Activated CD4-positive, alpha-beta T cell treated with anti-CD3 and anti-CD28 coated beads for 48 hours (primary cell): ENCODE data around the gene MGME1.
"Not testable (repeated sequence)": the region's sequence is repeated elsewhere in the genome, so short reads cannot be mapped to it uniquely, and the experiment has no call there.

Experiments
- DNase-seq: peaks from one replicate; pipeline ENCODE4 v3.0.0-alpha.2; 2020

MGME1 gene

DNA sequence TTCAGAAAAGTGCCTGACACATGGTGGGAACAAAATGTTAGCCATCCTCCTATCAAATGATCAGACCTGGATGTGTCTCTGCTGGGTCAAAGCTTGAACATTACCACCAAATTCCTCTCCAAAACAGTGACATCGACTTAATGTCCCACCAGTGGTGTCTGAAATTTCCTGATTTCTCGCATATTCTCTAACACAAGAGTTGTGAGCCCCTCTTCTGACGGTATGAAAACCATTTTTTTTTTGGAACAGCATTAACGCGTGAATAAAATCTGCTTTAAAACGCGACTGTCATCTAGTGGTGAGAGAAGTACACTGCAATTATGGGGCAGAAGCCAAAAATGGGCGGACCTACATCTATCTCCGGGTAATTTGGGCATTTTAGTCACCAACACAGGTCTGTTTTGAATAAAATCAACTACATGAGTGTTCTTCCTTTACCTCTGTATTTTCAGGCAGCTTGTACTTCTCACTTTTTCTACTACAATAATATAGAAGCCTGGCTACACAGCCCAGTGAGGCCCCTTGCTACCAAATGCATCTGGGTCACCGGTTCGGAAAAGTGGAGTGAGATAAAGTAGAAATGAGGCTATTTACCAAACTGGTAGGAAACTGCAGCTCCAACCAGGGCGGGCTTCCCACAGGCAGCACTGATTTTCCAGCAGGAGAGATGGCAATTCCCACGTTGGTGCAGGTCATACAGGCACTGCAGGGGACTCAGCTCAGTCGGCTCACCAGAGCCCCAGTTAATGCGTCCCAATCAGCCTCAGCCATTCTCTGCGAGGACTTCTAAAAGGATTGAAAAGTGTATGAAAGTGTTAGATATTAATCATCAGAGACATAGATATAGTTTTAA, 27.4 kb downstream of the MGME1 start:
- peak; percentile 48 for DNase-seq

DNA sequence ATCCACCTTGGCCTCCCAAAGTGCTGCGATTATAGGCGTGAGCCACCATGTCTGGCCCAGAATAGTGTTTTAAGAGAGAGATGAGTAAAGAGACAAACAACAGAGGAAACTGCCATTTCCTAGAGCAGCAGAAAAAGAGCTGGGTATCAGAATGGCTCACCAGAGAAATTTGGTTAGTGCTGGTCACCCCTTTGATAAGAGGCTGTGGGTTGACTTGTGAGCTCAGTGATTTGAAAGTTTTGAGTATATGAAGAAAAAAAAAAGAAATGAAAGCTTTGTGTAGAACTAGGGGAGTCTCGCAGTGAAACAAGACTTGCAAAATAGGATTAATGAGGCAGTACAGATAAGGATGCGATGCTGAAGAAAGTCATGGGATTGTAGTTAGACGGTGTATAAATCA, 29.6 kb downstream of the MGME1 start:
- DNase-seq: no peak

DNA sequence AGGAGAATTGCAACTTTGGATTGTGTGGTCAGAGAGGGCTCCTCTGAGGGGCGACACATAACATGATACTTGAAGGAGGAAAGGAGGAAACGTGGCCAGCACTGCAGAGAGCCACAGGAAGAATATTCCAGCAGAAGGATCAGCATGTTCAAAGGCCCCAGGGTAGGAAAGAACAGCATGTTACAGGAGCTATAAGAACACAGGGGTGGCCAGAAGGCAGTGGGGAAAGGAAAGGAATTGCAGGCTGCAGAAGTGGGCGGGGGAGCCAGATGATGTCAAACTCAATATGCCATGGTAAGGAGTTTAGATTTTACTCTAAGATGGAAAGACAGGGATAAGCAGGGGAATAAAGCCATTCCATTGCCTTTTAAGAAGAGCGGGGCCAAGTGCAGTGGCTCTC, 30.7 kb downstream of the MGME1 start:
- no peak for DNase-seq

DNA sequence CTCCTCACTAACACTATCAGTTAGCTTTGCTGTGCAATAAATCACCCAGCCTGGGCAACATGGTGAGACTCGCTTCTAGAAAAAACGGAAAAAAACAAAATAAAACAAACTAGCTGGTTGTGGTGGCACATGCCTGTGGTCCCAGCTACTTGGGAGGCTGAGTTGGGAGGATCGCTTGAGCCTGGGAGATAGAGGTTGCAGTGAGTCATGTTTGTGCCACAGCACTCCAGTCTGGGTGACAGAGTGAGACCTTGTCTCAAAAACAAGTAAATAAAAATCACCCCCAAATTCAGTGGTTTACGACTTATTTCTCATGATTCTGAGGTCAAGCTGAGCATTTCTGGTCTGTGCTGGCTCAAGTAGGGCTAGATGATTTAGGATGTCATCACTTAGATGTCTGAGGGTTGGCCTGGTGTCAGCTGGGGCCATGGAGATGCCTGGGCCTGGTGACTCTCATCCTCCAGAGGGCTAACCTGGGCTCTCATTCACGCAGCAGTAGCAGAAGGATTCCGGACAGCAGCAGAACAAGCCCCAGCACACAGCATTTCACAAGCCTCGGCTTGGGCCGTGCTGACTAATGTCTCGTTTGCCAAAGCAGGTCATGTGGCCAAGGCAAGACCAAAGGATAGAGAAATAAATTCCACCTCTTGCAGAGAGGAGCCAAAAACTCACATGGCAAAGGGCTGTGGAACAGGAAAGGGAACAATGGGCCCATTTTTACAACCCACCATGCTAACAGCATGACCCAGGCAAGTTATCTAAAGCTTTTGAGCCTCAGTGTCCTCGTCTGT, 32.5 kb downstream of the MGME1 start:
- no peak for DNase-seq

DNA sequence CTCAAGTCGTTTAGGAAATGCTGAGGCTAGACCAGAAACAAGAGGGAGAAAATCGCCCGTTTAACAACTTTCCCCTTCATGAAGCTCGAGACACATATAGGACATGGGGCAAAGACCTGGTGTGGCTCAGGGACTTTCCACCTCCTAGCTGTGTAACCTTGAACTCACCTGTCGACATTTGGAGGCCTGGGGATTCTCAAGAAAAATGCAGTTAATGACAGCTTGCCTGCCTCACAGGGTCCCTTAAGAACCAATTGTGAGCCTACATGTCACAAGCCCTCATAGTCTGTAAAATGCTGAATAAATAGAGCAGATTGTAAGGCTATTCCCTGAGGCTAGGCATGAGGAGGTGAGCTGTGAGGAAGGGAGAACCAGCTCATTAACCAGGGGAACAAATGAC, 35.1 kb downstream of the MGME1 start:
- no peak for DNase-seq

DNA sequence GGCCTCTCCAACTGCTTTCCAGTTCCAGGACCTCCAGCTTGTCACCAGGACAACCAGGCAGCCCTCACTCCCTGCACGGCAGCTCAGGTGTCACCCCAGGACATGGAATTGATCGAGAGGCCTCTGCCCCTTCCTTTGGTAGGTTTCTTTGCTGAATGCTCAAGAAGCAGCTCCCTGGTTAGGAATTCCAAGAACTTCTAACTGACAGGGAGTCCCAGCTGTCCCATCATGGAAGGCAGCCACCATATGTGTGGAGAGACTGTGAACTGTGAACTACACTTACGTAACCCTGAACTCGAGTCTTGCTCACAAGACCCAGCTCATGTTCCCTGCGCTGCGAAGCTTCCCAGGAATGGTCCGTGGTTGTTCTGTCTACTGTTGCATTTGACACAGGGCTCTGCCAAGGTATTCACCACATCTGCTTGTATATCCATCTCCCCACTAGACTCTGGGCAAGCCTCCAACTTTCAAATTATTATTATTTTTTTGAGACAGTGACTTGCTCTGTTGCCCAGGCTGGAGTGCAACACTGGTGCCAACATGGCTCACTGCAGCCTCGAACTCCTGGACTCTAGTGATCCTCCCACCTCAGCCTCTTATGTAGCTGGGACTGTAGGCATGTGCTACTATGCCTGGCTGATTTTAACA, 35.7 kb downstream of the MGME1 start:
- no peak for DNase-seq

DNA sequence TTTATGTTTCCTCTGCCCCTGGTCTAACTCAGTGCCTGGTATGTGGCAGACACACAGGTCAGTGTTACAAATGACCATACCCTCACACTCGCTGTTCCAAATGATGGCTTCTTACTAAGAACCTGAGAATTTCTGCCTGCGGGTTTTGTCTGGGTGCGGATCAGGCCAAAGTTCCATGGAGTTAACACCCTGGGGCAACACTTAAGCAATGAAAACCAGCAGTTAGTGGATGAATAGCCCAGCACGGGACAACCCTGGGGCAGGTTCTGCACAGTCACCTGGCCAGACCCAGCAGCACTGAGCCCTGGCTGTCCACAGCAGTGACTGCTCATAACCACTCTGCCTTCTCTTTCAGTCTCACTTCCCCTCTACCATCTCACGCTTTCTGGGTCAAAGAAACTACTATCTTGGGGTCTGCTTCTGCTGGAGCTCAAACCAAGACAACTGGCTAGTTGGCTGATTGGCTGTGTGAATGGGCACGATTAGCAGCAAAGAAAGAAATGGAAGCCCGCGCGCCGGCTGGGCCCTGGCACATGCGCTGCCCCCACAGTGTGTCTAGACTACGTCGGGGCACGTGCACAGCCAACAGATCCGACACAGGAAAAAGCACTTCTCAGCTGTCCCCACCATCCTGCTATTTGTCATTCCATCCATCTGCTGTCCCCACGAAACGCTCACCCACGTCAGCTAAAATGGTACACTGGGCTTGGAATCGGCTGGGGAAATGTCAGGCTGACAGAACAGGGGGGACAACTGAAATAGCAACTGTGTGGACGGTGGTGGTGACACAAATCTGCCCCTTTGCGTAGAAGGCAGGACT, 36.6 kb downstream of the MGME1 start:
- DNase-seq: no peak

DNA sequence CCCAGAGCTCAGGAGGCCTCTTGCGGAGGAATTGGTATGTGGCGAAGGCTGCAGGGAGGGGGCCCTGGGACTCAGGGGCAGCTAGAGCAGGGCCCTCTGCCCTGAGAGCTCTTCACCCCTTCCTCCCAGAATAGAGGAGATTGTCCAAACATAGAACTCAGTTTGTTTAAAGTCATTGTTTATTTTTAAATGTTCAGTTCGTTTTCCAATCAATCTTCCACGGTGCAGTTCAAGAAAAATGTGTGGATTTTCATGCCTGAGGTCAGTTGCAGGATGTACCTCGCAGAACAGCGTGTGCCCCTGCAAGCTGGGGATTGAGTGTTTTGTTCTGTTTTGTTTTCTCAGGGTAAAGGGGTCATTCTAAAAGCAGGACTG, 37.2 kb downstream of the MGME1 start:
- DNase-seq: no peak

DNA sequence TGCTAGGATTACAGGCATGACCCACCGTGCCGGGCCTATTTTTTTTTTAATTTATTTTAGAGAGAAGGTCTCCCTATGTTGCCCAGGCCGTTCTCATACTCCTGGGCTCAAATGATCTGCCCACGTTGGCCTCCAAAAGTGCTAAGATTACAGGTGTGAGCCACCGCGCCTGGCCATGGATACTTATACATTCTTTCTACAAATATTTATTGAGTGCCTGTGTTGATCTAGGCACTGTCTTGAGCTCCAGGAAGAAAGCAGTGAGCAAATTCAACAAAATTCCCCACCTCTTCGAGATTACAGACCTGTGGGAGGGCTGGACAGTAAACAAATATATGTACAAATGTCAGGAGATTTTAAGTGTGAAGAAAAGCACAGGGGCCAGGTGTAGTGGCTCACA, 37.9 kb downstream of the MGME1 start:
- no peak for DNase-seq

DNA sequence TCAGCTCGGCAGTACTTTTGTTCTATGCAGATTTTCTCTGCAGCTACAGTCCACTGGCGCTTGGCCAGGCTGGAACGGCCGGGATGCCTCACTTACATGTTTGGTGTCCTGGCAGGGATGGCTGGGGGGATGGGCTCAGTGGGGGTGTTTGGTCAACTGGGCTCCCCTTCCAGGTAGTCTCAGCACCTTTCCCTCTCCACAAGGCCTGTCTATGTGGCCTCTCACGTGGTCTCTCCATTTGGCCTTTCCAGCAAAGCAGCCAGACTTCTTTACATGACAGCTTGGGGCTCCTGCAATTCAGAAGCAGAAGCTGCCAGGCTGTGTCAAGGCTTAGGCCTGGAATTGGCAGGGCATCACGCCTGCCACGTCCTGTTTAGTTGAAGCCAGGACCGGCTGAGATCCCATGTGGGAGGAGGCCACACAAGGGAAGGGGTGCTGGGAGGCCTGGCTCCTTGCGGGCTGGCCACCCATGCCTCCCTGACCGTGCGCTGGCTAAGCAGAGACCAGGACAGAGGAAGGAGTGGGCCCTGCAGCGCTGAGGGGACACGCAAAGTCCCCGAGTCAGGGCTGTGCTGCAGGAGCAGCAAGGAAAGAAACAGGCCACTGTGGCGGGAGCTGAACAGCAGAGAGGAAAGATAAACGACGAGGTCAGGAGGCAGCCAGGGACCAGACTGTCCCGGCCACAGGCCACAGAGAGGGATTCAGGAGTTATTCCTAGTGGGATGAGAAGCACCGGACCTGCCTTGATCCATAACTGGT, 38.9 kb downstream of the MGME1 start:
- no peak for DNase-seq

DNA sequence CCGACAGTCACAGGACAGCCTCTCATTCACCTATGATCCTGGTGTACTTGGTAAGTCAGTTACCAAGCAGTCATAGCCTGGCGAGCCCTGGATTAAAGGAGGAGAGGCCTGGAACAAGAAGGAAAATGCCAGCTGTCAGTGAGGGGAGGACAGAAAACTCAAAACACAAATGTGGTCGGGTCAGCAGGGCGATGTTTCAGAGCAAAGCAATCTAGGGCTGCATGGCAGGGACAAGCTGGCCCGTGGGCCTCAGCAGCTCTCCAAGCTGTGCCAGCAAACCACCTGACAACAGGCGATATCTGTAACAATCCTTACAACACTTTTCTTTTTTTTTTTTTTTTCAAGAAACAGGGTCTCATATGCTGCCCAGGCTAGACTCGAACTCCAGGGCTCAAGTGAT, 40.3 kb downstream of the MGME1 start:
- no peak for DNase-seq

DNA sequence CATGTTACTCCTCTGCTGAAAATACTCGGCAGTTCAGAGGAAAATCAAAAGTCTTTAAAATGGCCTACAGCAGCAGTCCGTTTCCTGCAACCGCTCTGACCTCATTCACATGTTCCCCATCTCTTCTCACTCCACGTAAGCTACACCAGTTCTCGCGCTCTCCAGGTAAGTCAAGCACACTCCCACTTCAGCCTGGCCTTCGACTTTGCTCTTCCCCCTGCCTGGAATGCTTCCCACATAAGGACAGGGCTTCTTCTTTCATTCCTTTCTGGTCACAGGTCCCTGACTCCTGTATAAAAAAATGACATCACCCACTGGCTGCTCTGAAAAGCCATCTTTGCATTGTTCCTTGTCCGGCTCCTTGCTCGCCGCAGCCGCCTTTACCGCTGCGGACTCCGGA, 42.7 kb downstream of the MGME1 start:
- no peak for DNase-seq

DNA sequence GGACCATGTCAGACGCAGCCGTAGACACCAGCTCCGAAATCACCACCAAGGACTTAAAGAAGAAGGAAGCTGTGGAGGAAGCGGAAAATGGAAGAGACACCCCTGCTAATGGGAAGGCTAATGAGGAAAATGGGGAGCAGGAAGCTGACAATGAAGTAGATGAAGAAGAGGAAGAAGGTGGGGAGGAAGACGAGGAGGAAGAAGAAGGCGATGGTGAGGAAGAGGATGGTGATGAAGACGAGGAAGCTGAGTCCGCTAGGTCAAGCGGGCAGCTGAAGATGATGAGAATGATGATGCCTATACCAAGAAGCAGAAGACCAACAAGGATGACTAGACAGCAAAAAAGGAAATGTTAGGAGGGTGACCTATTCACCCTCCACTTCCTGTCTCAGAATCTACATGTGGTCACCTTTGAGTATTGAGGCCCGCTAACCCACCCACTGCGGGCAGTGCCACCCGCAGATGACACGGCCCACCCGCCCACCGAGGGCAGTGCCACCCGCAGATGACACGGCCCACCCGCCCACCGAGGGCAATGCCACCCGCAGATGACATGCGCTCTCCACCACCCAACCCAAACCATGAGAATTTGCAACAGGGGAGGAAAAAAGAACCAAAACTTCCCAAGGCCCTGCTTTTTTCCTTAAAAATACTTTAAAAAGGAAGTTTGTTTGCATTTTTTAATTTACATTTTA, 43.3 kb downstream of the MGME1 start:
- no peak for DNase-seq

DNA sequence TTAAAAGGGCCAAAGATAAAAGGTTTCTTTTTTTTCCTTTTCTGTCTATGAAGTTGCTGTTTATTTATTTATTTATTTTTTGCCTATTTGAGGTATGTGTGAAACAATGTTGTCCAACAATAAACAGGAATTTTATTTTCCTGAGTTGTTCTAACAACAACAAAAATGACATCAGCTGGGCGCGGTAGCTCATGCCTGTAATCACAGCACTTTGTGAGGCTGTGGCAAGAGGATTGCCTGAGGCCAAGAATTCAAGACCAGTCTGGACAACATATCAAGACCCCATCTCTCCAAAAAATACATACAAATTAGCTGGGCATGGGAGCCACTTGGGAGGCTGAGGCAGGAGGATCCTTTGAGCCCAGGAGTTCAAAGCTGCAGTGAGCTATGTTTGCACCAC, 44.1 kb downstream of the MGME1 start:
- no peak for DNase-seq

DNA sequence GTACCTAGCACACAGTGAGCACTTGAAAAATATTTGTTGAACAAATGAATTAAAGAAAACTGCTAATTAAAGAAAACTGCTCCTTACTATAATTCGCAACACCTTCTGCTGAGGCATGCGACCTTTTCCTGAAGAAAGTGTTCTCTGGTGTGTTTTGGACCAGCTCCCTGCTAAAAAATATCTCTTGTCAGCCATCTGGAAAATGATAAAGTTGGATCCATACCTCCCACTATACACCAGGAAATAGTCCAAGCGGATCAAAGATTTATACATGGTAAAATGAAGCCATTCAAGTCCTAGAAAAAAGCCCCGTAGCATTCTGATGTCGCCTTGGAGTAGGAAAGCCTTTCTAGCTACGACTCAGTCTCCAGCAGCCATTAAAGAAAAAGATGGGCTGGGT, 45.6 kb downstream of the MGME1 start:
- DNase-seq: no peak

DNA sequence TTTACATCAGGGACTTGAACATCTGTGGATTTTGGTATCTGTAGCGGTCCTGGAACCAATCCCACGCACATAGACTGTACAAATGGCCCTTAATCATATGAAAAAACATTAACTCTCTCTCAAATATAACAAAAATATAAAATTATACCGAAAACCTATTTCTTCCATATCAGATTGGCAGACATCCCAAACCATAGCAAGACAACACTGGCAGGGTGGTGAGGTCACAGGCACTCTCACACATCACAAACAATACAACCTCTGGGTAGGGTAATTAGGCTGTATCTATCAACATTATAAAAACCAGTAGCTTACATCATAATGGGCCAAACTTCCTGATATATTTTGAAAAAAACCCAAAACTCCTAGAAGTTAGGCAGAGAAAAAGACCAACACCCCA, 48.0 kb downstream of the MGME1 start:
- DNase-seq: no peak

DNA sequence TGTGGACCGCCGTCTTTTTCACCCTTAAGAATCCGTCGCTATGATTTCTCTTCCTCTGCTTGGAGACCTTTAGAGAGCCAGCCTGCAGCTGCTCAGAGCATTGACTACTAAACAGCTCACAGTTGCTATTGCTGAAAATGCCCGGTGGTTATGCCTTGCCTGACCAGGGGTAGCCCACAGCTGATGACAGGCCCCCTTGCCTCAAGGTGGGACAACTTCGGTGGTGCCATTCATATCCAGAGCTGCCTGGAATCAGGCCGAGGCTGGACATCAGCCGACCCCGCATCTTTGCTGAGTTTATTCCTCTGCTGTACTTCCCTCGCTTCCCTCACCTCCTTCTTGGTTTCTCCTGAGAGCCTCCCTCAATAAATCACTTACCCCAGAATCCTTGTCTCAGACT, 49.3 kb downstream of the MGME1 start:
- no peak for DNase-seq

DNA sequence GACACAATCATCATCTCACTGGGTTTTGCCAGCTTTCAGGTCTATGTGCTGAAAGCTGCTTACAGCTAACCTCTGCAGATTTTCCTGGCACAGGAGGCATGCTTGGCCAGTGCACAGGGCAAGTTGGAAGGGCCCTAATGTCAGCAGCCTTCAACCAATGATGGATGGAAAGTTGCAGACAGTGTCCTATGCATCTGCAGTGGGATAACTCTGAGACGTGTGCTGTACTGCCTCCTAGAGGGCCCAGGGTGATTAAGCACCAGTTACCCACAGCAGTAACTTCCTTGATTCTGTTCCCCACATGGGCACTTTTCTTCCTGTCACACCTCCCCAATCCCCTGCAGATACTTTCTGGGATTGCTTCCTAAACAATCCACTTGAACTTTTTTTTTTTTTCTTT, 50.2 kb downstream of the MGME1 start:
- DNase-seq: peak; percentile 8

DNA sequence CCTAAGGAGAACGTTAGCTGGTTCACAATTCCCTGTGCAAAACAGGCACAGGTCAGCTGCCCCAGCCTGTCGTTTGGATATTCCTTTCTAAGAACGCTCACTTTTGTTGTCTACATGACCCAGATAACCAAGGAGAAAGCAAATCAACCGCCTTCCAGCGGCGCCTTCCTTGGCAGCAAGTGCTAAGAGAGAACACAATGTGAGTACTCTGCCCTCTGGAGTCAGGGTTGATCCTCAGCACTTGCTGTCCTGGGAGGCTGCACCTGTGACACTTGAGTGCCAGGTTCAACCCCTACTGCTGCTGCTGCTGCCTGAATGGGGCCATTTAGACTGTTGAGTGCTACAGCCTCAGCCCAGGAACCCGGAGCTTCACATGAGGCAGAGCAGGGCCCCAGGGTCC, 52.1 kb downstream of the MGME1 start:
- DNase-seq: no peak

DNA sequence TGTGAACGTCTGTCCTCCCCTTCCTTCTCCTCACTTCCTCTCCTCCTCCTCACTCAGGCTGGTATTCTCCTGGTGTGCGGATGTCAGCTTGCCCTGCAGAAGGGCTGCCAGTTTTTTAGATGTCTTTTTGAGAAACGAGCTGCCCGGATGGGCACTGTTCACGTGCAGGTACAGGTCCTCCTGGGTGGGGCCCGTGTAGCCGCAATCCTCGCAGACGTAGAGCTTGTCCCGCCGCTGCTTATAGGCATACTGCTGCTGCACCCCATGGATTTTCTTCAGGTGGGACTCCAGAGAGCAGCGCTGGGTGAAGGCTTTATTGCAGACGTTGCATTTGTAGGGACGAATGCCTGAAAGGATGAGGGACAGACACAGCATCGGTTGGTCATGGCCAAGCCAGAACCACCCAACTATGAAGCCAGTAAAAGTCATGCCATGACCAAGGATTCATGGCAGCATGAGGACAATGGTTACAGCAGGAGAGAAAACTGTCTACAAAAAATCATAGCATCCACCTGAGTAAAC, 55.8 kb downstream of the MGME1 start:
- DNase-seq: no peak

DNA sequence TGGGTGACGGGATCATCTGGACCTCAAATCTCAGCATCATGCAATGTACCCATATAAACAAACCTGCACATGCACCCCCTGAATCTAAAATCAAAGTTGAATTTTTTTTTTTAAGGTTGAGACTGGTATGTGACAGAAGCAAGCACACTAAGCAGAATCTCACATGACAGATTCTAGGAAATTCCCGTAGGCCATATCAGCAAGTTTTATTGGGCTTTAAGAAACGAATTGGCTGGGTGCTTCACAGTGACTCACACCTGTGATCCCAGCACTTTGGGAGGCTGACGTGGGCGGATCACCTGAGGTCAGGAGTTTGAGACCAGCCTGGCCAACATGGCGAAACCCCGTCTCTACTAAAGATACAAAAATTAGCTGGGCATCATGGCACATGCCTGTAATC, 58.2 kb downstream of the MGME1 start:
- not testable (repeated sequence) for DNase-seq
